Activated CD4-positive, alpha-beta memory T cell treated with anti-CD3 and anti-CD28 coated beads for 36 hours (primary cell): ENCODE results near the gene CLPTM1L. TPM values are rescaled to one million over a fixed set of nuclear protein-coding genes. Genes with fewer than 3 reads are reported as not detected.
A peak's percentile ranks its signal among the peaks of the same experiment; 100 is the strongest.
"Not testable (repeated sequence)": the region's sequence is repeated elsewhere in the genome, so short reads cannot be mapped to it uniquely, and the experiment has no call there.

Experiments used
- CTCF ChIA-PET: fragments of 350-600 bp; sonication (Branson Sonifier 250); formaldehyde crosslinking; loops from one replicate; lab custom pipeline; 2021; ENCODE audit warnings: antibody characterized with exemption, inconsistent platforms; lab: Charles Lee
- POLR2A ChIA-PET: fragments of 350-600 bp; sonication (Branson Sonifier 250); formaldehyde crosslinking; loops from one replicate; lab custom pipeline; 2021; ENCODE audit warnings: antibody characterized with exemption; lab: Charles Lee
- DNase-seq: peaks from one replicate; pipeline ENCODE4 v3.0.0-alpha.2; 2020
- H3K27ac Mint-ChIP-seq: one replicate; pipeline ENCODE4 v1.8.0; 2021; ENCODE audit warnings: mixed read lengths
- H3K27me3 Mint-ChIP-seq: one replicate; pipeline ENCODE4 v1.8.0; 2021; ENCODE audit warnings: mixed read lengths
- H3K36me3 Mint-ChIP-seq: one replicate; pipeline ENCODE4 v1.8.0; 2021; ENCODE audit warnings: mixed read lengths
- H3K4me1 Mint-ChIP-seq: one replicate; pipeline ENCODE4 v1.8.0; 2021; ENCODE audit warnings: low read depth, mixed read lengths
- H3K4me3 Mint-ChIP-seq: one replicate; pipeline ENCODE4 v1.8.0; 2021; ENCODE audit warnings: mild to moderate bottlenecking, mixed read lengths
- H3K9me3 Mint-ChIP-seq: one replicate; pipeline ENCODE4 v1.8.0; 2021; ENCODE audit warnings: mixed read lengths
- intact Hi-C: fragments of 100-400 bp; cut with micrococcal nuclease; formaldehyde crosslinking; loops from one replicate; pipeline ENCODE4 v1.15.1; 2023
- total RNA-seq, 2 experiments: library from RNA; stranded (reverse); gene quantifications; one replicate each; pipeline ENCODE4 v1.2.3, GENCODE V29; 2021

Gene CLPTM1L
- total RNA-seq, 2 experiments from 2014 or later = 70.1 to 72.9 TPM

- no peaks in the 10 kb centered on the region for H3K9me3 Mint-ChIP-seq
- DNase-seq = peak; percentile 64
- intact Hi-C loops = loop anchor here (10.0 kb wide), 1 partner anchor 155 kb away; no protein-coding TSS in a partner anchor
- peaks cover 2% of the 10 kb centered on the region for H3K27me3 Mint-ChIP-seq
- H3K4me1 Mint-ChIP-seq = peaks cover 12% of the 10 kb centered on the region
- ChIA-PET POLR2A (no interaction called here), CTCF (interaction anchor here (0.7 to 5.5 kb wide), 19 partner anchors 9 to 273 kb away, joined by 3 to 38 read pairs (median 4); partner anchors contain the start of genes CLPTM1L and LPCAT1)
- H3K4me3 Mint-ChIP-seq = peak overlapping the region; percentile 8
- H3K27ac Mint-ChIP-seq = no peak overlapping the region
- H3K36me3 Mint-ChIP-seq = no peaks in the 10 kb centered on the region
Observed at GRCh38 chr5:1380011-1380817, 35.3 kb upstream of the CLPTM1L start.

- ChIA-PET POLR2A (no interaction called here), CTCF (interaction anchor here (0.8 to 5.5 kb wide), 6 partner anchors 14 to 266 kb away, joined by 3 to 38 read pairs (median 4); partner anchors contain the start of gene CLPTM1L)
- intact Hi-C loops = no loop called here
- Mint-ChIP-seq H3K27ac (no peak overlapping the region), H3K4me1 (peaks cover 11% of the 10 kb centered on the region), H3K27me3 (peaks cover 2% of the 10 kb centered on the region), H3K36me3 (no peaks in the 10 kb centered on the region), H3K9me3 (no peaks in the 10 kb centered on the region), H3K4me3 (no peak overlapping the region)
- no peak for DNase-seq
Observed at GRCh38 chr5:1378866-1379659, 34.2 kb upstream of the CLPTM1L start.

- Mint-ChIP-seq H3K27ac (no peak overlapping the region), H3K27me3 (peaks cover 2% of the 10 kb centered on the region), H3K36me3 (no peaks in the 10 kb centered on the region), H3K4me3 (no peak overlapping the region), H3K9me3 (no peaks in the 10 kb centered on the region), H3K4me1 (peaks cover 11% of the 10 kb centered on the region)
- DNase-seq = no peak
- CTCF ChIA-PET = no interaction called here
- POLR2A ChIA-PET = no interaction called here
- intact Hi-C loops = no loop called here
Observed at GRCh38 chr5:1378096-1378495, 33.2 kb upstream of the CLPTM1L start.

GRCh38 chr5:1376981-1377380 is 32.1 kb upstream of the CLPTM1L start:
- POLR2A ChIA-PET = no interaction called here
- peaks cover 2% of the 10 kb centered on the region for H3K27me3 Mint-ChIP-seq
- no peak overlapping the region for H3K4me3 Mint-ChIP-seq
- intact Hi-C loops = no loop called here
- no peak for DNase-seq
- no peaks in the 10 kb centered on the region for H3K36me3 Mint-ChIP-seq
- H3K9me3 Mint-ChIP-seq = no peaks in the 10 kb centered on the region
- H3K4me1 Mint-ChIP-seq = peaks cover 11% of the 10 kb centered on the region
- no peak overlapping the region for H3K27ac Mint-ChIP-seq
- CTCF ChIA-PET = no interaction called here

GRCh38 chr5:1375871-1376810 is 31.2 kb upstream of the CLPTM1L start:
- Mint-ChIP-seq H3K4me3 (no peak overlapping the region), H3K27ac (no peak overlapping the region), H3K4me1 (peaks cover 6% of the 10 kb centered on the region), H3K27me3 (peaks cover 2% of the 10 kb centered on the region), H3K36me3 (no peaks in the 10 kb centered on the region), H3K9me3 (no peaks in the 10 kb centered on the region)
- POLR2A ChIA-PET = no interaction called here
- intact Hi-C loops = no loop called here
- CTCF ChIA-PET = no interaction called here
- no peak for DNase-seq

- peaks cover 2% of the 10 kb centered on the region for H3K27me3 Mint-ChIP-seq
- H3K9me3 Mint-ChIP-seq = no peaks in the 10 kb centered on the region
- no peaks in the 10 kb centered on the region for H3K36me3 Mint-ChIP-seq
- no peak overlapping the region for H3K27ac Mint-ChIP-seq
- no peak for DNase-seq
- no peaks in the 10 kb centered on the region for H3K4me1 Mint-ChIP-seq
- H3K4me3 Mint-ChIP-seq = no peak overlapping the region
- ChIA-PET CTCF (no interaction called here), POLR2A (no interaction called here)
- intact Hi-C loops = no loop called here
Observed at GRCh38 chr5:1374679-1375055, 29.8 kb upstream of the CLPTM1L start.

GRCh38 chr5:1374030-1374678 is 29.3 kb upstream of the CLPTM1L start:
- intact Hi-C loops = no loop called here
- Mint-ChIP-seq H3K4me3 (no peak overlapping the region), H3K27me3 (peaks cover 2% of the 10 kb centered on the region), H3K4me1 (no peaks in the 10 kb centered on the region), H3K27ac (no peak overlapping the region), H3K9me3 (no peaks in the 10 kb centered on the region), H3K36me3 (no peaks in the 10 kb centered on the region)
- DNase-seq = no peak
- ChIA-PET POLR2A (interaction anchor here (0.6 kb wide), 1 partner anchor 459 kb away, joined by 3 read pairs; no protein-coding TSS in a partner anchor), CTCF (interaction anchor here (0.7 kb wide), 1 partner anchor 39 kb away, joined by 3 read pairs; no protein-coding TSS in a partner anchor)

GRCh38 chr5:1371972-1372342 is 27.1 kb upstream of the CLPTM1L start:
- H3K27me3 Mint-ChIP-seq, H3K4me3 Mint-ChIP-seq, intact Hi-C loops, H3K9me3 Mint-ChIP-seq, H3K36me3 Mint-ChIP-seq, POLR2A ChIA-PET, H3K27ac Mint-ChIP-seq, DNase-seq, H3K4me1 Mint-ChIP-seq: not testable (repeated sequence)
- CTCF ChIA-PET = interaction anchor here (2.5 kb wide), 1 partner anchor 8 kb away, joined by 7 read pairs; no protein-coding TSS in a partner anchor

- intact Hi-C loops = no loop called here
- Mint-ChIP-seq H3K27ac (no peak overlapping the region), H3K36me3 (no peaks in the 10 kb centered on the region), H3K4me3 (no peak overlapping the region), H3K9me3 (no peaks in the 10 kb centered on the region), H3K4me1 (no peaks in the 10 kb centered on the region), H3K27me3 (no peaks in the 10 kb centered on the region)
- POLR2A ChIA-PET = no interaction called here
- CTCF ChIA-PET = interaction anchor here (2.5 kb wide), 1 partner anchor 9 kb away, joined by 7 read pairs; no protein-coding TSS in a partner anchor
- DNase-seq = no peak
Observed at GRCh38 chr5:1371218-1371971, 26.5 kb upstream of the CLPTM1L start.

- intact Hi-C loops = no loop called here
- Mint-ChIP-seq H3K4me3 (no peak overlapping the region), H3K36me3 (no peaks in the 10 kb centered on the region), H3K9me3 (no peaks in the 10 kb centered on the region), H3K27me3 (no peaks in the 10 kb centered on the region), H3K4me1 (no peaks in the 10 kb centered on the region), H3K27ac (no peak overlapping the region)
- no peak for DNase-seq
- CTCF ChIA-PET = interaction anchor here (2.5 kb wide), 1 partner anchor 10 kb away, joined by 7 read pairs; no protein-coding TSS in a partner anchor
- POLR2A ChIA-PET = no interaction called here
Observed at GRCh38 chr5:1370006-1370405, 25.1 kb upstream of the CLPTM1L start.

GRCh38 chr5:1368756-1369155 is 23.9 kb upstream of the CLPTM1L start:
- Mint-ChIP-seq H3K36me3 (no peaks in the 10 kb centered on the region), H3K4me1 (no peaks in the 10 kb centered on the region), H3K27me3 (peaks cover 7% of the 10 kb centered on the region), H3K4me3 (no peak overlapping the region), H3K27ac (no peak overlapping the region), H3K9me3 (no peaks in the 10 kb centered on the region)
- DNase-seq = no peak
- intact Hi-C loops = no loop called here
- ChIA-PET POLR2A (no interaction called here), CTCF (no interaction called here)
